HepG2 (cell line): ENCODE data around the gene HAO2. TPM values are rescaled to one million over a fixed set of nuclear protein-coding genes. Genes with fewer than 3 reads are reported as not detected.
A peak's percentile ranks its signal among the peaks of the same experiment; 100 is the strongest.

ENCODE experiments used
- ATAC-seq: fragments of 200-7000 bp; cut with Tn5 transposase; 3 replicates; pipeline ENCODE4 v1.9.1; 2020; ENCODE audit warnings: mild to moderate bottlenecking, moderate library complexity
- BruUV-seq: library from RNA; stranded (reverse); fragments of 400-500 nt; replicated peaks from 2 replicates; lab custom pipeline; 2021; lab: Mats Ljungman, UMichigan
- CTCF ChIA-PET: fragments of 300-600 bp; formaldehyde crosslinking; extraction: SDS; loops from one replicate; lab custom pipeline; 2021; ENCODE audit warnings: low total read pairs, inconsistent platforms, low intra/inter-chr PET ratio; lab: Yijun Ruan, JAX
- POLR2A ChIA-PET: fragments of 350-600 bp; sonication (Branson Sonifier 250); formaldehyde crosslinking; loops from one replicate; lab custom pipeline; 2020; ENCODE audit warnings: antibody characterized with exemption, inconsistent platforms; lab: Yijun Ruan, JAX
- DNase-seq: peaks from one replicate; pipeline ENCODE4 v3.0.0-alpha.2; 2015; ENCODE audit warnings: low spot score
- FAIRE-seq: peaks from 3 replicates; lab custom pipeline; 2011; peaks lifted over from hg19 to GRCh38; lab: Jason Lieb, UNC
- H2AFZ ChIP-seq: one replicate; pipeline ENCODE4 v1.6.1; 2011; ENCODE audit warnings: low read length, inconsistent platforms
- H3K27ac ChIP-seq: fragments of 300-600 bp; 3 replicates; pipeline ENCODE4 v1.8.0; 2011; ENCODE audit warnings: mixed run types, mild to moderate bottlenecking, mixed read lengths, low read length, inconsistent platforms; ENCODE audit not compliant: insufficient read depth; ENCODE audit errors: extremely low read length
- H3K27me3 ChIP-seq, 2 experiments: fragments of 200-600 bp in 1 of 2; 2 replicates in 1 of 2; 3 replicates in 1 of 2; pipeline versions ENCODE4 v1.6.0 to v1.8.0; 2011; ENCODE audit warnings: low read length in 2 of 2, mild to moderate bottlenecking in 2 of 2, moderate library complexity in 2 of 2, inconsistent platforms in 1 of 2; ENCODE audit not compliant: insufficient read depth in 2 of 2, control insufficient read depth in 1 of 2
- H3K36me3 ChIP-seq, 2 experiments: fragments of 200-600 bp in 1 of 2; replicated peaks in 1 of 2; 2 replicates in 1 of 2; 3 replicates in 1 of 2; pipeline versions ENCODE4 v1.5.1 to v1.8.0; 2011; ENCODE audit warnings: low read length in 2 of 2, inconsistent platforms in 1 of 2; ENCODE audit not compliant: insufficient read depth in 2 of 2, control insufficient read depth in 1 of 2
- H3K4me1 ChIP-seq: 2 replicates; pipeline ENCODE4 v1.5.1; 2012; ENCODE audit warnings: low read length, inconsistent platforms; ENCODE audit not compliant: insufficient read depth
- H3K4me2 ChIP-seq: 2 replicates; pipeline ENCODE4 v1.6.0; 2011; ENCODE audit warnings: low read depth, low read length, inconsistent platforms
- H3K4me3 ChIP-seq, 3 experiments: fragments of 200-600 bp in 1 of 3; sonication (generic), shearing (Covaris generic) in 1 of 3; replicated peaks in 1 of 3; 2 replicates each; pipeline ENCODE4 v1.5.1; 2011 to 2016; ENCODE audit warnings: low read length in 3 of 3, inconsistent platforms in 2 of 3, low read depth in 2 of 3, mild to moderate bottlenecking in 2 of 3, control low read depth in 1 of 3, mixed read lengths in 1 of 3; ENCODE audit not compliant: insufficient read depth in 1 of 3
- H3K79me2 ChIP-seq: one replicate; pipeline ENCODE4 v1.6.1; 2011; ENCODE audit warnings: low read length, inconsistent platforms; ENCODE audit not compliant: insufficient read depth
- H3K9ac ChIP-seq: 2 replicates; pipeline ENCODE4 v1.6.0; 2011; ENCODE audit warnings: mild to moderate bottlenecking, low read depth, low read length, inconsistent platforms; ENCODE audit not compliant: insufficient read depth
- H3K9me3 ChIP-seq: 2 replicates; pipeline ENCODE4 v1.5.1; 2012; ENCODE audit warnings: mild to moderate bottlenecking, low read length
- H4K20me1 ChIP-seq: 2 replicates; pipeline ENCODE4 v1.6.0; 2011; ENCODE audit warnings: inconsistent platforms, mild to moderate bottlenecking, low read length, moderate library complexity; ENCODE audit not compliant: insufficient read depth
- FOXA1 ChIP-seq, 2 experiments: fragments of 450-650 bp in 1 of 2; sonication (generic) in 1 of 2; formaldehyde crosslinking in 1 of 2; IDR thresholded peaks; 2 replicates each; pipeline versions ENCODE4 v1.4.0 to v1.6.1; 2016 to 2020; ENCODE audit warnings: missing genetic modification reagents in 1 of 2
- FOXP1 ChIP-seq, 2 experiments: fragments of 450-650 bp in 1 of 2; IDR thresholded peaks; 2 replicates each; pipeline ENCODE4 v1.6.1; 2017 to 2018; ENCODE audit warnings: antibody characterized with exemption in 1 of 2
- GFI1 ChIP-seq: sonication (generic); formaldehyde crosslinking; IDR thresholded peaks from 2 replicates; pipeline ENCODE4 v1.5.0; 2020; ENCODE audit warnings: missing genetic modification reagents, mild to moderate bottlenecking, borderline replicate concordance
- HMG20A ChIP-seq: IDR thresholded peaks from 2 replicates; pipeline ENCODE4 v1.6.1; 2016; ENCODE audit warnings: borderline replicate concordance
- HNF4A ChIP-seq: sonication (generic); formaldehyde crosslinking; IDR thresholded peaks from 2 replicates; pipeline ENCODE4 v1.4.0; 2020; ENCODE audit warnings: missing genetic modification reagents
- HOXA7 ChIP-seq: sonication (generic); formaldehyde crosslinking; IDR thresholded peaks from 2 replicates; pipeline ENCODE4 v1.8.1; 2022; ENCODE audit warnings: mild to moderate bottlenecking, missing genetic modification reagents, moderate library complexity
- KLF15 ChIP-seq: sonication (generic); formaldehyde crosslinking; IDR thresholded peaks from 2 replicates; pipeline ENCODE4 v1.8.1; 2023; ENCODE audit warnings: borderline replicate concordance, mild to moderate bottlenecking, inconsistent platforms, missing genetic modification reagents, mixed read lengths
- NKX3-1 ChIP-seq: sonication (generic); formaldehyde crosslinking; IDR thresholded peaks from 2 replicates; pipeline ENCODE4 v1.5.0; 2020; ENCODE audit warnings: missing genetic modification reagents
- NR2F1 ChIP-seq, 2 experiments: fragments of 450-650 bp in 1 of 2; formaldehyde crosslinking in 1 of 2; IDR thresholded peaks; 2 replicates each; pipeline versions ENCODE4 v1.5.0 to v1.6.1; 2016 to 2020; ENCODE audit warnings: mild to moderate bottlenecking in 1 of 2, missing compliant biosample characterization in 1 of 2, missing genetic modification reagents in 1 of 2, moderate library complexity in 1 of 2
- SOX13 ChIP-seq, 3 experiments: fragments of 450-650 bp in 1 of 3; sonication (generic) in 1 of 3; formaldehyde crosslinking in 1 of 3; IDR thresholded peaks in 2 of 3; conservative IDR thresholded peaks in 1 of 3; 2 replicates each; pipeline versions ENCODE4 v1.5.0 to v1.6.1; 2016 to 2020; ENCODE audit warnings: antibody characterized with exemption in 1 of 3, mild to moderate bottlenecking in 1 of 3, missing compliant biosample characterization in 1 of 3, missing genetic modification reagents in 1 of 3, moderate library complexity in 1 of 3
- SOX6 ChIP-seq, 2 experiments: fragments of 450-650 bp in 1 of 2; sonication (generic) in 1 of 2; formaldehyde crosslinking in 1 of 2; IDR thresholded peaks; 2 replicates each; pipeline versions ENCODE4 v1.4.0 to v1.6.1; 2017 to 2020; ENCODE audit warnings: antibody characterized with exemption in 1 of 2, mild to moderate bottlenecking in 1 of 2, missing genetic modification reagents in 1 of 2
- TBP ChIP-seq: sonication (generic); formaldehyde crosslinking; IDR thresholded peaks from 2 replicates; pipeline ENCODE4 v1.5.0; 2020; ENCODE audit warnings: missing genetic modification reagents
- ZFP1 ChIP-seq: IDR thresholded peaks from 2 replicates; pipeline ENCODE4 v1.6.1; 2016
- ZNF205 ChIP-seq: IDR thresholded peaks from 2 replicates; pipeline ENCODE4 v1.6.1; 2018; ENCODE audit warnings: missing biosample characterization, missing genetic modification reagents
- ZNF3 ChIP-seq: IDR thresholded peaks from 2 replicates; pipeline ENCODE4 v1.7.0; 2017; ENCODE audit warnings: inconsistent platforms
- WGBS: methylation state at CpG from one replicate; pipeline ENCODE4 v1.1.6; 2017; ENCODE audit warnings: low lambda C conversion rate; 5-methylcytosine and 5-hydroxymethylcytosine counted together
- in situ Hi-C: cut with HindIII; loops from 2 replicates; pipeline ENCODE4 v1.10.0; 2017; ENCODE audit warnings: low pct_unique_long_range_greater_than_20kb; ENCODE audit not compliant: extremely low pct_ligation_motif_present
- intact Hi-C: fragments of 100-400 bp; cut with micrococcal nuclease; formaldehyde crosslinking; loops from one replicate; pipeline ENCODE4 v1.10.0; 2022; ENCODE audit not compliant: unreplicated experiment
- polyA plus RNA-seq, 8 experiments: library from polyadenylated mRNA; depleted of rRNA in 3 of 8; stranded (reverse) in 7 of 8; unstranded in 1 of 8; fragments of >200 nt; fragmentation: Illumina TruSeq in 4 of 8; extraction: Trizol in 4 of 8; gene quantifications; 2 replicates each; pipeline versions ENCODE4 v1.2.1 to v1.2.3, GENCODE V29; 2011 to 2016; ENCODE audit warnings: low read depth in 4 of 8, missing spikeins in 1 of 8, mixed read lengths in 1 of 8; ENCODE audit not compliant: insufficient read depth in 1 of 8
- total RNA-seq, 5 experiments: library from RNA; depleted of rRNA; stranded (reverse); fragments of >200 nt; fragmentation: Illumina TruSeq; extraction: Trizol; gene quantifications; 2 replicates each; pipeline ENCODE4 v1.2.3, GENCODE V29; 2016; ENCODE audit warnings: low read depth in 1 of 5
- TF ChIP-seq, protein P1 (sequence below): sonication (generic); formaldehyde crosslinking; IDR thresholded peaks from 2 replicates; pipeline ENCODE4 v1.4.0; 2020; ENCODE audit warnings: missing genetic modification reagents
- TF ChIP-seq, protein P2 (sequence below): sonication (generic); IDR thresholded peaks from 2 replicates; pipeline ENCODE4 v1.6.1; 2016; ENCODE audit warnings: low read depth, borderline replicate concordance
- TF ChIP-seq, protein P3 (sequence below): IDR thresholded peaks from 2 replicates; pipeline ENCODE4 v1.4.0; 2020; ENCODE audit warnings: mild to moderate bottlenecking, missing genetic modification reagents

The HAO2 gene
- total and polyA plus RNA-seq, 2 of the 13 experiments (the other 11 are each of a cell fraction or from before 2014, with no cell fraction given): 0.05 to 0.09 TPM

DNA sequence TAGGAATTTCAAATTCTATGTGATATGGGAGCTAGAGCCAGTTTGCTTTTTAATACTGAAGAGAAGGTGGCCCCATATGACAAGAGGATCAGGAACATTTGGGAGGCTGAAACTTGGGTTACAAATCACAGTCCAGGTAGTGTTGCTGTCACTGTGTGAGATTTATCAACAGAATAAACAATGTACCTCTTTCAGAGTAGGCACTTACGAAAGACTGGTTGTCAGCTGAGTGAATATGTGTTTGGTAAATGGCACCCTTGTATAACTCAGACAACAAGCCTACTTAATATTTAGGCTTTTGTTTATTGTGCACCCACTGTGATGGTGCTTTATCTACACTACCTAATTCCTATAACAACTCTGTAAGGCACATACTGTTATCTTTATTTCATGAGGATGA lies 7.4 kb upstream of the HAO2 start:
- H3K4me2 ChIP-seq: no peak overlapping the region
- no peak overlapping the region for H3K27ac ChIP-seq
- peaks cover 56% of the 10 kb centered on the region for H3K4me1 ChIP-seq
- intact Hi-C loops (no loop called here), in situ Hi-C loops (no loop called here)
- FAIRE-seq: peak; percentile 54
- no peak overlapping the region for H3K4me3 ChIP-seq
- no peak overlapping the region for H2AFZ ChIP-seq
- 44% methylated on average over 1 of the region's 1 CpG for WGBS
- no peaks in the 10 kb centered on the region for H3K36me3 ChIP-seq
- DNase-seq: peak; percentile 64
- H4K20me1 ChIP-seq: no peaks in the 10 kb centered on the region
- no peaks in the 10 kb centered on the region for H3K9me3 ChIP-seq
- H3K79me2 ChIP-seq: no peaks in the 10 kb centered on the region
- H3K27me3 ChIP-seq: no peaks in the 10 kb centered on the region
- ChIA-PET CTCF (no interaction called here), POLR2A (interaction anchor here (0.9 to 1.7 kb wide), 2 partner anchors 11 to 34 kb away, joined by 3 read pairs; no protein-coding TSS in a partner anchor)
- no peak overlapping the region for H3K9ac ChIP-seq
- no TSS peak for BruUV-seq
- ATAC-seq: peak; percentile 62
- TF ChIP-seq, protein P1, sequence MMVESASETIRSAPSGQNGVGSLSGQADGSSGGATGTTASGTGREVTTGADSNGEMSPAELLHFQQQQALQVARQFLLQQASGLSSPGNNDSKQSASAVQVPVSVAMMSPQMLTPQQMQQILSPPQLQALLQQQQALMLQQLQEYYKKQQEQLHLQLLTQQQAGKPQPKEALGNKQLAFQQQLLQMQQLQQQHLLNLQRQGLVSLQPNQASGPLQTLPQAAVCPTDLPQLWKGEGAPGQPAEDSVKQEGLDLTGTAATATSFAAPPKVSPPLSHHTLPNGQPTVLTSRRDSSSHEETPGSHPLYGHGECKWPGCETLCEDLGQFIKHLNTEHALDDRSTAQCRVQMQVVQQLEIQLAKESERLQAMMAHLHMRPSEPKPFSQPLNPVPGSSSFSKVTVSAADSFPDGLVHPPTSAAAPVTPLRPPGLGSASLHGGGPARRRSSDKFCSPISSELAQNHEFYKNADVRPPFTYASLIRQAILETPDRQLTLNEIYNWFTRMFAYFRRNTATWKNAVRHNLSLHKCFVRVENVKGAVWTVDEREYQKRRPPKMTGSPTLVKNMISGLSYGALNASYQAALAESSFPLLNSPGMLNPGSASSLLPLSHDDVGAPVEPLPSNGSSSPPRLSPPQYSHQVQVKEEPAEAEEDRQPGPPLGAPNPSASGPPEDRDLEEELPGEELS (CRISPR knock-in tag): peak; percentile 71
- TF ChIP-seq NR2F1 (CRISPR knock-in tag; IDR thresholded peaks at IDR 0.05) (no peak), ZFP1 (CRISPR knock-in tag) (no peak), HOXA7 (no peak), FOXA1 (IDR thresholded peaks at IDR 0.05) (no peak), FOXA1 (CRISPR knock-in tag; IDR thresholded peaks at IDR 0.05) (0 out of 2 replicates have a peak, but pooled peaks have one; percentile 12), KLF15 (CRISPR knock-in tag) (no peak), HMG20A (CRISPR knock-in tag) (peak; percentile 38; the same call in 1 of the 2 replicates), SOX6 (IDR thresholded peaks at IDR 0.05) (no peak), SOX6 (CRISPR knock-in tag; IDR thresholded peaks at IDR 0.05) (peak; percentile 29; the same call in 1 of the 2 replicates), ZNF205 (no peak), HNF4A (CRISPR knock-in tag) (0 out of 2 replicates have a peak, but pooled peaks have one; percentile 5), SOX13 (IDR thresholded peaks at IDR 0.05) (no peak), SOX13 (CRISPR knock-in tag; conservative IDR thresholded peaks at IDR 0.05 in 1 of 2, IDR thresholded peaks at IDR 0.05 in 1 of 2) (peak in 1 of 2 experiments; percentile 40; a peak in 1 of 4 replicates), FOXP1 (IDR thresholded peaks at IDR 0.05) (no peak), FOXP1 (CRISPR knock-in tag; IDR thresholded peaks at IDR 0.05) (peak; percentile 63; the same call in 1 of the 2 replicates), NKX3-1 (CRISPR knock-in tag) (no peak), TBP (CRISPR knock-in tag) (no peak), GFI1 (peak; percentile 95), ZNF3 (CRISPR knock-in tag) (peak; percentile 88)
- TF ChIP-seq, protein P2, sequence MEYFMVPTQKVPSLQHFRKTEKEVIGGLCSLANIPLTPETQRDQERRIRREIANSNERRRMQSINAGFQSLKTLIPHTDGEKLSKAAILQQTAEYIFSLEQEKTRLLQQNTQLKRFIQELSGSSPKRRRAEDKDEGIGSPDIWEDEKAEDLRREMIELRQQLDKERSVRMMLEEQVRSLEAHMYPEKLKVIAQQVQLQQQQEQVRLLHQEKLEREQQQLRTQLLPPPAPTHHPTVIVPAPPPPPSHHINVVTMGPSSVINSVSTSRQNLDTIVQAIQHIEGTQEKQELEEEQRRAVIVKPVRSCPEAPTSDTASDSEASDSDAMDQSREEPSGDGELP: peak; percentile 58; the same call in 1 of the 2 replicates
- TF ChIP-seq, protein P3, sequence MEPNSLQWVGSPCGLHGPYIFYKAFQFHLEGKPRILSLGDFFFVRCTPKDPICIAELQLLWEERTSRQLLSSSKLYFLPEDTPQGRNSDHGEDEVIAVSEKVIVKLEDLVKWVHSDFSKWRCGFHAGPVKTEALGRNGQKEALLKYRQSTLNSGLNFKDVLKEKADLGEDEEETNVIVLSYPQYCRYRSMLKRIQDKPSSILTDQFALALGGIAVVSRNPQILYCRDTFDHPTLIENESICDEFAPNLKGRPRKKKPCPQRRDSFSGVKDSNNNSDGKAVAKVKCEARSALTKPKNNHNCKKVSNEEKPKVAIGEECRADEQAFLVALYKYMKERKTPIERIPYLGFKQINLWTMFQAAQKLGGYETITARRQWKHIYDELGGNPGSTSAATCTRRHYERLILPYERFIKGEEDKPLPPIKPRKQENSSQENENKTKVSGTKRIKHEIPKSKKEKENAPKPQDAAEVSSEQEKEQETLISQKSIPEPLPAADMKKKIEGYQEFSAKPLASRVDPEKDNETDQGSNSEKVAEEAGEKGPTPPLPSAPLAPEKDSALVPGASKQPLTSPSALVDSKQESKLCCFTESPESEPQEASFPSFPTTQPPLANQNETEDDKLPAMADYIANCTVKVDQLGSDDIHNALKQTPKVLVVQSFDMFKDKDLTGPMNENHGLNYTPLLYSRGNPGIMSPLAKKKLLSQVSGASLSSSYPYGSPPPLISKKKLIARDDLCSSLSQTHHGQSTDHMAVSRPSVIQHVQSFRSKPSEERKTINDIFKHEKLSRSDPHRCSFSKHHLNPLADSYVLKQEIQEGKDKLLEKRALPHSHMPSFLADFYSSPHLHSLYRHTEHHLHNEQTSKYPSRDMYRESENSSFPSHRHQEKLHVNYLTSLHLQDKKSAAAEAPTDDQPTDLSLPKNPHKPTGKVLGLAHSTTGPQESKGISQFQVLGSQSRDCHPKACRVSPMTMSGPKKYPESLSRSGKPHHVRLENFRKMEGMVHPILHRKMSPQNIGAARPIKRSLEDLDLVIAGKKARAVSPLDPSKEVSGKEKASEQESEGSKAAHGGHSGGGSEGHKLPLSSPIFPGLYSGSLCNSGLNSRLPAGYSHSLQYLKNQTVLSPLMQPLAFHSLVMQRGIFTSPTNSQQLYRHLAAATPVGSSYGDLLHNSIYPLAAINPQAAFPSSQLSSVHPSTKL (CRISPR knock-in tag): 0 out of 2 replicates have a peak, but pooled peaks have one; percentile 24
